GM23248 (cell line): Measurements from ENCODE around the gene UBE2H. TPM values are rescaled to one million over a fixed set of nuclear protein-coding genes. Genes with fewer than 3 reads are reported as not detected.

Experiments
- DNase-seq: peaks from one replicate; pipeline ENCODE4 v3.0.0-alpha.2; 2015
- H2AFZ ChIP-seq: fragments of 200-600 bp; sonication (generic); 2 replicates; pipeline ENCODE4 v1.6.1; 2016; ENCODE audit warnings: antibody characterized with exemption
- H3F3A ChIP-seq: fragments of 200-600 bp; sonication (generic); 2 replicates; pipeline ENCODE4 v1.6.1; 2016; ENCODE audit warnings: mild to moderate bottlenecking, antibody characterized with exemption, mixed run types; ENCODE audit not compliant: insufficient read depth
- H3K27ac ChIP-seq: fragments of 200-600 bp; sonication (generic); 2 replicates; pipeline ENCODE4 v1.5.1; 2016; ENCODE audit warnings: mild to moderate bottlenecking
- H3K27me3 ChIP-seq: fragments of 200-600 bp; sonication (generic); replicated peaks from 2 replicates; pipeline ENCODE4 v1.6.1; 2016; ENCODE audit warnings: mild to moderate bottlenecking; ENCODE audit not compliant: insufficient read depth
- H3K36me3 ChIP-seq: fragments of 200-600 bp; sonication (generic); 2 replicates; pipeline ENCODE4 v1.6.1; 2016; ENCODE audit warnings: low read depth, mild to moderate bottlenecking
- H3K4me1 ChIP-seq: fragments of 200-600 bp; sonication (generic); 2 replicates; pipeline ENCODE4 v1.6.1; 2016; ENCODE audit warnings: mild to moderate bottlenecking; ENCODE audit not compliant: insufficient read depth
- H3K4me2 ChIP-seq: fragments of 200-600 bp; sonication (generic); one replicate; pipeline ENCODE4 v1.6.1; 2016; ENCODE audit warnings: mild to moderate bottlenecking; ENCODE audit not compliant: unreplicated experiment
- H3K4me3 ChIP-seq: fragments of 200-600 bp; sonication (generic); 2 replicates; pipeline ENCODE4 v1.5.1; 2016; ENCODE audit warnings: mild to moderate bottlenecking
- H3K79me2 ChIP-seq: fragments of 200-600 bp; sonication (generic); 2 replicates; pipeline ENCODE4 v1.6.1; 2016; ENCODE audit warnings: mild to moderate bottlenecking; ENCODE audit not compliant: insufficient read depth
- H3K9ac ChIP-seq: fragments of 200-600 bp; sonication (generic); 2 replicates; pipeline ENCODE4 v1.6.1; 2016; ENCODE audit warnings: mild to moderate bottlenecking
- H3K9me2 ChIP-seq: fragments of 200-600 bp; sonication (generic); 2 replicates; pipeline ENCODE4 v1.6.1; 2016; ENCODE audit warnings: mixed run types, mild to moderate bottlenecking, moderate library complexity; ENCODE audit not compliant: insufficient read depth
- H3K9me3 ChIP-seq: fragments of 200-600 bp; sonication (generic); one replicate; pipeline ENCODE4 v1.6.1; 2017; ENCODE audit warnings: low read depth
- H4K20me1 ChIP-seq: fragments of 200-600 bp; sonication (generic); 2 replicates; pipeline ENCODE4 v1.6.0; 2016; ENCODE audit not compliant: insufficient read depth
- EZH2 ChIP-seq: fragments of 200-600 bp; sonication (generic); IDR thresholded peaks from 2 replicates; pipeline ENCODE4 v1.6.1; 2018; ENCODE audit warnings: antibody characterized with exemption, mild to moderate bottlenecking; ENCODE audit not compliant: insufficient read depth, poor library complexity, severe bottlenecking
- EZH2phosphoT487 ChIP-seq: fragments of 200-600 bp; sonication (generic); IDR thresholded peaks from 2 replicates; pipeline ENCODE4 v1.6.1; 2018; ENCODE audit warnings: antibody characterized with exemption, moderate library complexity, mild to moderate bottlenecking, low read depth; ENCODE audit not compliant: insufficient read depth
- WGBS, 2 experiments: methylation state at CpG; one replicate each; pipeline ENCODE4 v1.1.6; 2015 to 2017; ENCODE audit warnings: low lambda C conversion rate in 2 of 2, low coverage in 1 of 2; ENCODE audit errors: missing lambda C conversion rate in 2 of 2; 5-methylcytosine and 5-hydroxymethylcytosine counted together
- in situ Hi-C: fragments of 300-500 bp; cut with MboI; formaldehyde crosslinking; loops from 2 replicates; pipeline ENCODE4 v1.15.0; 2020
- polyA plus RNA-seq: library from polyadenylated mRNA; unstranded; fragments of >200 nt; fragmentation: Nextera tagmentation; extraction: Ambion mirVana; gene quantifications from 2 replicates; pipeline ENCODE4 v1.2.1, GENCODE V29; 2016
- total RNA-seq: library from RNA; depleted of rRNA; stranded (reverse); fragments of >200 nt; shearing (Covaris generic); gene quantifications from 2 replicates; pipeline ENCODE4 v1.2.3, GENCODE V29; 2014

UBE2H gene
- total and polyA plus RNA-seq, 2 experiments from 2014 or later: 40.7 to 44.4 TPM

DNA sequence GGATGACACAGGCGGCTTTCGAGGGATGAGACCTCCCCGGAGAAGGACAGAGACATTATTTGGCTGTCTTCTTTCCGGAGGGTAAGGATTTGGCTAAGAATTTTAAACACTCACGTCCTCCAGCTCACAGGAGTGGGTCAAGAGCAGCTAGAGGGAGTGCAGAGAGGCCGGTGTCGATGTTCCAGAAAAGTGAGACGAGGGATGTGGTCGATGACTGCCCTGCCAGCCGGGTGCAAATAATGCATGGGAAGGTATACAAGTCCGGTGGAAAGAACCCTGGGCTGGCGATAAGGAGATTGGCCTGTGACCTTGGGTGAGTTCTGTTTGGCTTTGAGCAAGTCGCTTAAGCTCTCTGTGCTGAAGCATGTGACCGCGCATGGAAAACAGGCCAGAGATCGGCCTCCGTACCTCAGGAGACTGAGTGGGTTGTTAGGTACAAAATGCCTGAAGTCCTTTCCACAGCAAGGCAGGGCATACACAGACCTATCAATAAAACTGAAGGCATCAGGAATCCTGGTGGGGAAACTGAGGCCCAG is 149.1 kb downstream of the UBE2H start:
- Histone ChIP-seq H3K4me2 (no peak overlapping the region), H3K79me2 (no peaks in the 10 kb centered on the region), H3K9me2 (no peaks in the 10 kb centered on the region), H3K4me3 (no peak overlapping the region), H3K4me1 (no peaks in the 10 kb centered on the region), H2AFZ (no peak overlapping the region), H3K27me3 (0 out of 2 replicates have a peak, but pooled peaks cover 3% of the 10 kb centered on the region), H3K9ac (no peak overlapping the region), H3F3A (no peaks in the 10 kb centered on the region), H3K36me3 (no peaks in the 10 kb centered on the region), H4K20me1 (no peaks in the 10 kb centered on the region), H3K27ac (no peak overlapping the region), H3K9me3 (no peaks in the 10 kb centered on the region)
- in situ Hi-C loops: loop anchor here (25.0 kb wide), 1 partner anchor 441 kb away; no protein-coding TSS in a partner anchor
- TF ChIP-seq EZH2 (no peak), EZH2phosphoT487 (no peak)
- no peak for DNase-seq
- WGBS, 2 experiments: 88 to 89% methylated on average over 17 of the region's 17 CpGs

DNA sequence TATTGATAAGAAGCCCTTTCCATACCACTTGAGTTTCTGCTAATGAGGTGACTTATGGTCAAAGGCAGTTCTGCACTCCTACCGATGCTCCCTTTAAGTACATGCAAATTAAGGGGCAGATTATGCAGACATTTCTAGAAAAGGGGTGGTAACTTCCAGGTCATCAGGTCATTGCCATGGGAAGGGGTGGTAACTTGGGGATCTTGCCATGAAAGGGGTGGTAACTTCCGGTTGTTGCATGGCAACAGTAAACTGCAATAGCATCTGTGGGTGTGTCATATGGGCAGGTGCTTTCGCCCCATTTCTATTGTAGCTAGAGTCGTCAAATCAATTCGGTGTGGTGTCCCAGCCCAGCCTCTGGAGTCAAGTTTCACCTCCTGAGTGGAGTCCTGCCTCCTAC is 150.9 kb downstream of the UBE2H start:
- TF ChIP-seq EZH2phosphoT487 (no peak), EZH2 (no peak)
- Histone ChIP-seq H2AFZ (no peak overlapping the region), H3K9ac (no peak overlapping the region), H3K4me1 (no peaks in the 10 kb centered on the region), H3K9me3 (no peaks in the 10 kb centered on the region), H4K20me1 (no peaks in the 10 kb centered on the region), H3K79me2 (no peaks in the 10 kb centered on the region), H3K4me3 (no peak overlapping the region), H3K36me3 (no peaks in the 10 kb centered on the region), H3K9me2 (no peaks in the 10 kb centered on the region), H3K4me2 (no peak overlapping the region), H3K27me3 (0 out of 2 replicates have a peak, but pooled peaks cover 3% of the 10 kb centered on the region), H3F3A (no peaks in the 10 kb centered on the region), H3K27ac (no peak overlapping the region)
- no peak for DNase-seq
- WGBS, 2 experiments: 75 to 79% methylated on average over 5 of the region's 5 CpGs
- in situ Hi-C loops: loop anchor here (25.0 kb wide), 1 partner anchor 440 kb away; no protein-coding TSS in a partner anchor

DNA sequence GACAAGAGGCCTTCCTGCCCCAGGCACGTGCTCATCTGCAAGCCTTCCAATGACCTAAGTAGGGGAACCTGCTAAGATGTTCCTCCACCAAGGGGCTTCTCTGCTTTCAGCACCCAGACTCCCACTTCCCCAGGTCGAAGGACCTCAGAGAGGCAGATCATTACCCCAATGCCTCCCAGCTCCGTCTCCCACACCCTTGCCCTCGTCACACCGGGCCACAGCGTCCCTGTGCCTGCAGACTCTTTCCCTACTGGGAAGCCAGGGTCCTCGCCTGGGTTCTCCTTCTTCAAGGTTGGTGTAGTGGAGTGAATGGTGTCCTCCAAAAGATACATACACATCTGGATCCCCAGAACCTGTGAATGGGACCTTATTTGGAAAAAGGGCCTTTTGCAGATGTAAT is 151.9 kb downstream of the UBE2H start:
- Histone ChIP-seq H3K27ac (no peak overlapping the region), H2AFZ (no peak overlapping the region), H3K4me2 (no peak overlapping the region), H3K9me2 (no peaks in the 10 kb centered on the region), H3K4me3 (no peak overlapping the region), H3K9ac (no peak overlapping the region), H3K9me3 (no peaks in the 10 kb centered on the region), H3K36me3 (no peaks in the 10 kb centered on the region), H3K4me1 (no peaks in the 10 kb centered on the region), H4K20me1 (no peaks in the 10 kb centered on the region), H3K79me2 (no peaks in the 10 kb centered on the region), H3K27me3 (0 out of 2 replicates have a peak, but pooled peaks cover 3% of the 10 kb centered on the region), H3F3A (no peaks in the 10 kb centered on the region)
- in situ Hi-C loops: loop anchor here (25.0 kb wide), 1 partner anchor 439 kb away; no protein-coding TSS in a partner anchor
- no peak for TF ChIP-seq EZH2
- no peak for TF ChIP-seq EZH2phosphoT487
- no peak for DNase-seq
- 77 to 82% methylated on average over 7 of the region's 7 CpGs for WGBS, 2 experiments

DNA sequence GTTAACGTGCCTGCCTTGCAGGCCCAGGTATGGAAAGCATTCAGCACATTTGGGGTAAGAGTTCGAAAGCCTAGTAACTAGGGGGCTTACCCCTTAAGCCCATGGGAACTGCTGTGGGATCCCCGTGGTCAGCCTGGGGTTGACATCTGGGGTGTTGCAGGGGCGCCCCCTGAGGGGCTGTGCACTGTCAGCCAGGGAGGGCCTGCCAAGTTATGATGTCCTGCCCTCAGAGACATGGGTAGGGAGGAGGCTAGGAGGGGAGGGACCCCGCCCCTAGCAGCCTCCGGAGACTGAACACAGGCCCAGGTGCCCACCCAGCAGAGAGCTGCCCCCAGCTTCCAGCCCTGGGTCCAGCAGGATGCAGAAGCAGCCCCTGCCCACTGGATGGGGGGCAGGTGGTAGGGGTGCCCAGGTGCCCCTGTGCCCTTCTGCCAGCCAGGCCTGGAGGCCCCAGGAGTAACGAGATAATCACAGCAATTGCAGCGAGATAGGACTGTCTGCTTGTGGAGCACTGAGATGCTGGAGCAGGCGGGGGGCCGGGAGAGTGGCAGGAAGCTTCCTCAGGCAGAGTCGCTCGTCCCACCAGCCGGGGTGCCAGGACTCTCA is 153.3 kb downstream of the UBE2H start:
- Histone ChIP-seq H3F3A (no peaks in the 10 kb centered on the region), H3K9ac (no peak overlapping the region), H3K79me2 (no peaks in the 10 kb centered on the region), H3K4me3 (no peak overlapping the region), H2AFZ (no peak overlapping the region), H3K9me3 (no peaks in the 10 kb centered on the region), H4K20me1 (no peaks in the 10 kb centered on the region), H3K9me2 (no peaks in the 10 kb centered on the region), H3K4me2 (no peak overlapping the region), H3K4me1 (no peaks in the 10 kb centered on the region), H3K27ac (no peak overlapping the region), H3K27me3 (0 out of 2 replicates have a peak, but pooled peaks cover 3% of the 10 kb centered on the region), H3K36me3 (no peaks in the 10 kb centered on the region)
- in situ Hi-C loops: no loop called here
- 75 to 80% methylated on average over 13 of the region's 13 CpGs for WGBS, 2 experiments
- TF ChIP-seq EZH2: no peak
- DNase-seq: no peak
